WTC11 (cell line): ENCODE results near the gene CYP2A6. TPM values are rescaled to one million over a fixed set of nuclear protein-coding genes. Genes with fewer than 3 reads are reported as not detected.

Source experiments
- ATAC-seq: fragments of 200-7000 bp; cut with Tn5 transposase; 2 replicates; pipeline ENCODE4 v1.10.0; 2021; ENCODE audit warnings: mild to moderate bottlenecking, moderate library complexity
- CTCF ChIA-PET: fragments of 300-600 bp; sonication (Branson Sonifier 250); formaldehyde crosslinking; loops from one replicate; lab custom pipeline; 2021; ENCODE audit warnings: antibody characterized with exemption; lab: Charles Lee
- POLR2A ChIA-PET: fragments of 350-600 bp; sonication (Branson Sonifier 250); formaldehyde crosslinking; loops from one replicate; lab custom pipeline; 2021; ENCODE audit warnings: antibody characterized with exemption; lab: Charles Lee
- DNase-seq: peaks from one replicate; pipeline ENCODE4 v3.0.0; 2021; ENCODE audit warnings: low spot score
- H3K27ac Mint-ChIP-seq: 2 replicates; pipeline ENCODE4 v1.8.0; 2021; ENCODE audit warnings: mixed read lengths
- H3K27me3 Mint-ChIP-seq: 2 replicates; pipeline ENCODE4 v1.8.0; 2021; ENCODE audit warnings: low read depth, mild to moderate bottlenecking, moderate library complexity, mixed read lengths
- H3K36me3 Mint-ChIP-seq: 2 replicates; pipeline ENCODE4 v1.8.0; 2021; ENCODE audit warnings: mixed read lengths
- H3K4me1 Mint-ChIP-seq: 2 replicates; pipeline ENCODE4 v1.8.0; 2022; ENCODE audit warnings: mixed read lengths
- H3K4me3 Mint-ChIP-seq: 2 replicates; pipeline ENCODE4 v1.8.0; 2021; ENCODE audit warnings: mild to moderate bottlenecking, moderate library complexity, mixed read lengths
- H3K9me3 Mint-ChIP-seq: 2 replicates; pipeline ENCODE4 v1.8.0; 2021; ENCODE audit warnings: mixed read lengths
- ARID4B ChIP-seq: sonication (generic); formaldehyde crosslinking; IDR thresholded peaks from 2 replicates; pipeline ENCODE4 v1.8.0; 2023; ENCODE audit warnings: missing genetic modification reagents, mild to moderate bottlenecking, borderline replicate concordance
- ATF1 ChIP-seq: sonication (generic); formaldehyde crosslinking; IDR thresholded peaks from 2 replicates; pipeline ENCODE4 v1.8.1; 2023; ENCODE audit warnings: mild to moderate bottlenecking, moderate library complexity, missing genetic modification reagents
- ATF2 ChIP-seq: sonication (generic); formaldehyde crosslinking; IDR thresholded peaks from 2 replicates; pipeline ENCODE4 v1.8.1; 2022; ENCODE audit warnings: low read depth, missing genetic modification reagents, borderline replicate concordance
- CBFB ChIP-seq: sonication (generic); formaldehyde crosslinking; IDR thresholded peaks from 2 replicates; pipeline ENCODE4 v1.8.1; 2022; ENCODE audit warnings: mild to moderate bottlenecking, low read depth, missing genetic modification reagents
- FOXP4 ChIP-seq: sonication (generic); formaldehyde crosslinking; IDR thresholded peaks from 2 replicates; pipeline ENCODE4 v1.8.0; 2022; ENCODE audit warnings: mild to moderate bottlenecking, missing genetic modification reagents
- GRHL2 ChIP-seq: fragments of 250-450 bp; sonication (Bioruptor Pico); IDR thresholded peaks from 2 replicates; pipeline ENCODE4 v1.8.0; 2022; ENCODE audit warnings: mild to moderate bottlenecking, moderate library complexity; ENCODE audit not compliant: insufficient replicate concordance, severe bottlenecking
- HMGA2 ChIP-seq: fragments of 250-450 bp; sonication (Bioruptor Pico); IDR thresholded peaks from 2 replicates; pipeline ENCODE4 v1.4.0; 2021; ENCODE audit warnings: mild to moderate bottlenecking, moderate library complexity
- IRF1 ChIP-seq: sonication (generic); formaldehyde crosslinking; IDR thresholded peaks from 2 replicates; pipeline ENCODE4 v1.8.0; 2023; ENCODE audit warnings: missing genetic modification reagents
- JAZF1 ChIP-seq: fragments of 250-450 bp; sonication (Bioruptor Pico); IDR thresholded peaks from 2 replicates; pipeline ENCODE4 v1.9.0; 2021; ENCODE audit warnings: moderate library complexity, mild to moderate bottlenecking, inconsistent platforms
- MAX ChIP-seq: sonication (generic); formaldehyde crosslinking; IDR thresholded peaks from 2 replicates; pipeline ENCODE4 v1.8.0; 2022; ENCODE audit warnings: mild to moderate bottlenecking, missing genetic modification reagents
- NFYB ChIP-seq: sonication (generic); formaldehyde crosslinking; conservative IDR thresholded peaks from 2 replicates; pipeline ENCODE4 v1.8.0; 2022; ENCODE audit warnings: low read depth, missing genetic modification reagents
- SOX15 ChIP-seq: fragments of 250-450 bp; sonication (Bioruptor Pico); IDR thresholded peaks from 2 replicates; pipeline ENCODE4 v1.9.0; 2021; ENCODE audit warnings: mild to moderate bottlenecking
- SP1 ChIP-seq: sonication (generic); formaldehyde crosslinking; conservative IDR thresholded peaks from 2 replicates; pipeline ENCODE4 v1.8.1; 2022; ENCODE audit warnings: missing genetic modification reagents
- USF1 ChIP-seq: sonication (generic); formaldehyde crosslinking; IDR thresholded peaks from 2 replicates; pipeline ENCODE4 v1.8.0; 2022; ENCODE audit warnings: mild to moderate bottlenecking, missing genetic modification reagents
- ZNF232 ChIP-seq: sonication (generic); formaldehyde crosslinking; IDR thresholded peaks from 2 replicates; pipeline ENCODE4 v1.8.0; 2022; ENCODE audit warnings: mild to moderate bottlenecking, missing genetic modification reagents
- ZNF263 ChIP-seq: sonication (generic); formaldehyde crosslinking; IDR thresholded peaks from 2 replicates; pipeline ENCODE4 v1.8.1; 2022; ENCODE audit warnings: low read depth, mild to moderate bottlenecking, moderate library complexity, missing genetic modification reagents
- ZNF416 ChIP-seq: fragments of 250-450 bp; sonication (Bioruptor Pico); IDR thresholded peaks from 2 replicates; pipeline ENCODE4 v1.9.0; 2021; ENCODE audit warnings: mild to moderate bottlenecking, inconsistent platforms
- ZNF423 ChIP-seq: fragments of 250-450 bp; sonication (Bioruptor Pico); IDR thresholded peaks from 2 replicates; pipeline ENCODE4 v2.1.2; 2022; ENCODE audit warnings: mild to moderate bottlenecking, moderate library complexity
- total RNA-seq: library from RNA; stranded (reverse); gene quantifications from 3 replicates; pipeline ENCODE4 v1.2.3, GENCODE V29; 2021

Gene CYP2A6
- total RNA-seq, 1 experiment from 2014 or later: 0.28 TPM

- ChIA-PET CTCF (interaction anchor here (0.9 to 4.8 kb wide), 11 partner anchors 9 to 146 kb away, joined by 5 to 71 read pairs (median 16); partner anchors contain the start of genes ACTMAP, COQ8B, EGLN2 and ITPKC), POLR2A (interaction anchor here (1.6 to 2.7 kb wide), 3 partner anchors 10 to 58 kb away, joined by 5 to 17 read pairs (median 15); partner anchors contain the start of genes ACTMAP, EGLN2 and SNRPA)
- no peak for DNase-seq
- Mint-ChIP-seq H3K36me3 (peaks cover 11% of the 10 kb centered on the region), H3K4me3 (no peak overlapping the region), H3K9me3 (no peaks in the 10 kb centered on the region), H3K27ac (0 out of 2 replicates have a peak overlapping the region, but pooled peaks have one; percentile 23), H3K4me1 (peaks cover 71% of the 10 kb centered on the region), H3K27me3 (peaks cover 10% of the 10 kb centered on the region)
- ATAC-seq: no peak
- TF ChIP-seq GRHL2 (no peak), ZNF416 (no peak), USF1 (CRISPR knock-in tag) (no peak), ZNF263 (no peak), CBFB (CRISPR knock-in tag) (no peak), SP1 (CRISPR knock-in tag) (no peak), NFYB (CRISPR knock-in tag) (no peak), ZNF423 (CRISPR knock-in tag) (no peak)
Measured at GRCh38 chr19:40808021-40808325, 42.3 kb downstream of the CYP2A6 start.

- Mint-ChIP-seq H3K27ac (peak overlapping the region; percentile 42), H3K4me3 (no peak overlapping the region), H3K36me3 (peaks cover 13% of the 10 kb centered on the region), H3K9me3 (no peaks in the 10 kb centered on the region), H3K27me3 (peaks cover 4% of the 10 kb centered on the region), H3K4me1 (peaks cover 71% of the 10 kb centered on the region)
- peak; percentile 80 for DNase-seq
- POLR2A ChIA-PET: interaction anchor here (1.0 to 3.6 kb wide), 5 partner anchors 9 to 57 kb away, joined by 3 to 25 read pairs (median 15); partner anchors contain the start of genes ACTMAP, EGLN2, RAB4B and SNRPA
- no peak for ATAC-seq
- TF ChIP-seq SOX15 (CRISPR knock-in tag) (no peak), ATF1 (CRISPR knock-in tag) (no peak), HMGA2 (0 out of 2 replicates have a peak, but pooled peaks have one; percentile 37), MAX (0 out of 2 replicates have a peak, but pooled peaks have one; percentile 50), ATF2 (CRISPR knock-in tag) (no peak)
- CTCF ChIA-PET: interaction anchor here (0.7 to 4.8 kb wide), 32 partner anchors 9 to 284 kb away, joined by 3 to 71 read pairs (median 6); partner anchors contain the start of genes ACTMAP, COQ8B, EGLN2 and ITPKC
Measured at GRCh38 chr19:40807147-40808020, 42.9 kb downstream of the CYP2A6 start.

- peaks cover 73% of the 10 kb centered on the region for H3K4me1 Mint-ChIP-seq
- ChIA-PET POLR2A (interaction anchor here (1.0 to 3.6 kb wide), 5 partner anchors 8 to 56 kb away, joined by 3 to 25 read pairs (median 15); partner anchors contain the start of genes ACTMAP, EGLN2, RAB4B and SNRPA), CTCF (interaction anchor here (0.5 to 4.8 kb wide), 44 partner anchors 9 to 522 kb away, joined by 3 to 71 read pairs (median 5); partner anchors contain the start of genes ACTMAP, AKT2, BLVRB and COQ8B)
- no peak for TF ChIP-seq SOX15 (CRISPR knock-in tag)
- TF ChIP-seq JAZF1 (CRISPR knock-in tag): no peak
- no peak for TF ChIP-seq FOXP4 (CRISPR knock-in tag)
- TF ChIP-seq ARID4B (CRISPR knock-in tag): 0 out of 2 replicates have a peak, but pooled peaks have one; percentile 16
- no peak for TF ChIP-seq IRF1 (CRISPR knock-in tag)
- TF ChIP-seq ZNF232 (CRISPR knock-in tag): 0 out of 2 replicates have a peak, but pooled peaks have one; percentile 16
Measured at GRCh38 chr19:40806423-40807146, 43.7 kb downstream of the CYP2A6 start.

More at GRCh38 chr19:40806423-40807146, 43.7 kb downstream of the CYP2A6 start:
- Mint-ChIP-seq H3K4me3 (peak overlapping the region; percentile 39), H3K27me3 (no peaks in the 10 kb centered on the region; the same call in 1 of the 2 replicates), H3K27ac (peak overlapping the region; percentile 85), H3K36me3 (peaks cover 19% of the 10 kb centered on the region), H3K9me3 (no peaks in the 10 kb centered on the region)
- DNase-seq: peak; percentile 96
- ATAC-seq: peak; percentile 60
